ENCODE data around the gene EHMT1. TPM values are rescaled to one million over a fixed set of nuclear protein-coding genes. Genes with fewer than 3 reads are reported as not detected.

Gene EHMT1
- total RNA-seq, 4 donors from 2014 or later: 38.6 to 77.8 (median 54.3) TPM

GRCh38 chr9:137860361-137860760 is 241.6 kb downstream of the EHMT1 start:
- ATAC-seq (no peak), DNase-seq (no peak)
- no peaks in the 10 kb centered on the region for H3K4me1 ChIP-seq
- in situ Hi-C loops (cut with MboI; ENCODE audit: low sequenced_read_pairs in 4 of 4) (no loop called here), intact Hi-C loops (cut with DNase I; ENCODE audit: low total_unique reads) (no loop called here)
- no peak overlapping the region for H3K27ac ChIP-seq
- peaks cover 0 to 9% (median 0%) of the 10 kb centered on the region in 3 donors for H3K9me3 ChIP-seq
- no peak overlapping the region for H3K4me3 ChIP-seq
- no peaks in the 10 kb centered on the region for H3K27me3 ChIP-seq
- no peaks in the 10 kb centered on the region for H3K36me3 ChIP-seq
- TF ChIP-seq POLR2A (IDR thresholded peaks at IDR 0.05): no peak
- TF ChIP-seq, protein P1, sequence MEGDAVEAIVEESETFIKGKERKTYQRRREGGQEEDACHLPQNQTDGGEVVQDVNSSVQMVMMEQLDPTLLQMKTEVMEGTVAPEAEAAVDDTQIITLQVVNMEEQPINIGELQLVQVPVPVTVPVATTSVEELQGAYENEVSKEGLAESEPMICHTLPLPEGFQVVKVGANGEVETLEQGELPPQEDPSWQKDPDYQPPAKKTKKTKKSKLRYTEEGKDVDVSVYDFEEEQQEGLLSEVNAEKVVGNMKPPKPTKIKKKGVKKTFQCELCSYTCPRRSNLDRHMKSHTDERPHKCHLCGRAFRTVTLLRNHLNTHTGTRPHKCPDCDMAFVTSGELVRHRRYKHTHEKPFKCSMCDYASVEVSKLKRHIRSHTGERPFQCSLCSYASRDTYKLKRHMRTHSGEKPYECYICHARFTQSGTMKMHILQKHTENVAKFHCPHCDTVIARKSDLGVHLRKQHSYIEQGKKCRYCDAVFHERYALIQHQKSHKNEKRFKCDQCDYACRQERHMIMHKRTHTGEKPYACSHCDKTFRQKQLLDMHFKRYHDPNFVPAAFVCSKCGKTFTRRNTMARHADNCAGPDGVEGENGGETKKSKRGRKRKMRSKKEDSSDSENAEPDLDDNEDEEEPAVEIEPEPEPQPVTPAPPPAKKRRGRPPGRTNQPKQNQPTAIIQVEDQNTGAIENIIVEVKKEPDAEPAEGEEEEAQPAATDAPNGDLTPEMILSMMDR (IDR thresholded peaks at IDR 0.05 in 4 of 5, conservative IDR thresholded peaks at IDR 0.05 in 1 of 5): no peak

- intact Hi-C loops (cut with DNase I; ENCODE audit: low total_unique reads): no loop called here
- no peak for TF ChIP-seq POLR2A (IDR thresholded peaks at IDR 0.05)
- TF ChIP-seq, protein P1 (IDR thresholded peaks at IDR 0.05 in 4 of 5, conservative IDR thresholded peaks at IDR 0.05 in 1 of 5): no peak
- Histone ChIP-seq H3K4me3 (no peak overlapping the region), H3K36me3 (no peaks in the 10 kb centered on the region), H3K9me3 (peaks cover 0 to 4% (median 0%) of the 10 kb centered on the region in 3 donors), H3K27ac (no peak overlapping the region), H3K27me3 (peaks cover 0 to 3% (median 0%) of the 10 kb centered on the region in 3 donors), H3K4me1 (no peaks in the 10 kb centered on the region)
- no peak for ATAC-seq
- no peak for DNase-seq
- in situ Hi-C loops (cut with MboI; ENCODE audit: low sequenced_read_pairs in 4 of 4): no loop called here
Observed at GRCh38 chr9:137865581-137866145, 246.9 kb downstream of the EHMT1 start.

DNA sequence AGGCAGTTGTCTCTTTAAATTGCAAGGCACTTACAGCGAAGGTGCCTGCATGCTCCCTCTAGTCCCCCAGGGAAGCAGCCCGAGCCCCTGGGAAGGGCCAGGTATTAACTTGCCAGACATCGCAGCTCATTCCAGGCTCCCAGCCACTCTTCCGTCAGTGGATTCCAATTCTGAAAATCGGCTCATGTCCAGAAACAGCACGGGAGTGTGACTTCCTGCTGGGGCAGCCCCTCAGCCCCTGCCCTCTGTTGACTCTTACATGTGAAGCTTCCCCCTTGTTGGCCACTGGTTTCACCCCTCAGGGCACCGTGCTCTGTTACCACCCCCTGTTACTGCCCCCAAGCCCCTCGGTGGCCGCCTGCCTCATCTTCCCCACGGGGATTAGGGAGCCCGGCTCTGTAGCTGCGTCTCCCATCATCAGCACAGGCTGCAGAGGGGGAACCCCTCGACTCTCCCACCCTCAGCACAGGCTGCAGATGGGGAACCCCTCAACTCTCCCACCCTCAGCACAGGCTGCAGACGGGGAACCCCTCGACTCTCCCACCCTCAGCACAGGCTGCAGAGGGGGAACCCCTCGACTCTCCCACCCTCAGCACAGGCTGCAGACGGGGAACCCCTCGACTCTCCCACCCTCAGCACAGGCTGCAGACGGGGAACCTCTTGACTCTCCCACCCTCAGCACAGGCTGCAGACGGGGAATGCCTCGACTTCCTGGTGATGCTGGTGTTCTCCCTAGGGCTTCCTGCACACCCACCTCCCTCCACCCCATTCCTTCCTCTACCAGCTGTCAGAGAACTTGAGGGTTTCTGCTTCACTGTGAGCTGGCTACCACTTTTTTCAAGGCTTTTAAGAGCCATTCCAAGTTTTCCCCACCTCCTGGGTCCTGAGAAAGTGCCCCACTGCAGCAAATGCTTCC is 247.7 kb downstream of the EHMT1 start:
- intact Hi-C loops (cut with DNase I; ENCODE audit: low total_unique reads): no loop called here

DNA sequence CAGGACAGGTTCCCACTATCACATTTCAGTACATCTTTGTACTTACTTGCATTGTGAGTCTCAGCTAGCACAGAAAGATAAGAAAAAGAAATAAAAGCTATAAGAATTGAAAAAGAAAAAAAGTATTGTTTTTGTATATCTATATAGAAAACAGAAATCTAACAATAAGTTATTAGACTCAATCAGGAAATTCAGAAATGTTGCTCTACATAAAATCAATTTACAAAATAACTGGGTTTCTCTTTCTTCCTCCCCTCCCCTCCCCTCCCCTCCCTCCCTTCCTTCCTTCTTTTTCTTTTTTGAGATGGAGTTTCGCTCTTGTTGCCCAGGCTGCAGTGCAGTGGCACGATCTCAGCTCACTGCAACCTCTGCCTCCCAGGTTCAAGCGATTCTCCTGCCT is 251.6 kb downstream of the EHMT1 start:
- TF ChIP-seq, protein P1 (IDR thresholded peaks at IDR 0.05 in 4 of 5, conservative IDR thresholded peaks at IDR 0.05 in 1 of 5): no peak
- no peak for TF ChIP-seq POLR2A (IDR thresholded peaks at IDR 0.05)
- Histone ChIP-seq H3K9me3 (no peaks in the 10 kb centered on the region), H3K27me3 (peaks cover 0 to 7% (median 6%) of the 10 kb centered on the region in 3 donors), H3K4me3 (no peak overlapping the region), H3K36me3 (no peaks in the 10 kb centered on the region), H3K27ac (no peak overlapping the region), H3K4me1 (no peaks in the 10 kb centered on the region)
- intact Hi-C loops (cut with DNase I; ENCODE audit: low total_unique reads) (no loop called here), in situ Hi-C loops (cut with MboI; ENCODE audit: low sequenced_read_pairs in 4 of 4) (no loop called here)
- ATAC-seq (no peak), DNase-seq (no peak)

More for the DNA sequence above, 247.7 kb downstream of the EHMT1 start:
- in situ Hi-C loops (cut with MboI; ENCODE audit: low sequenced_read_pairs in 4 of 4): no loop called here
- H3K27ac ChIP-seq: no peak overlapping the region
- H3K36me3 ChIP-seq: no peaks in the 10 kb centered on the region
- no peak for ATAC-seq
- H3K9me3 ChIP-seq: no peaks in the 10 kb centered on the region
- H3K27me3 ChIP-seq: peaks cover 0 to 3% (median 0%) of the 10 kb centered on the region in 3 donors
- no peak for TF ChIP-seq POLR2A (IDR thresholded peaks at IDR 0.05)
- TF ChIP-seq, protein P1 (IDR thresholded peaks at IDR 0.05 in 4 of 5, conservative IDR thresholded peaks at IDR 0.05 in 1 of 5): no peak
- no peak for DNase-seq
- no peak overlapping the region for H3K4me3 ChIP-seq
- no peaks in the 10 kb centered on the region for H3K4me1 ChIP-seq
